Liver (tissue), 9 donors: Measurements from ENCODE around the gene PPID. TPM values are rescaled to one million over a fixed set of nuclear protein-coding genes. Genes with fewer than 3 reads are reported as not detected.
A peak's percentile ranks its signal among the peaks of the same experiment; 100 is the strongest.

Experiments
- DNase-seq: peaks from one replicate; pipeline ENCODE4 v3.0.0-alpha.2; 2017; ENCODE audit warnings: low spot score
- H3K27ac ChIP-seq, 2 donors: one replicate each; pipeline ENCODE4 v1.7.0; 2013; ENCODE audit warnings: inconsistent platforms in 2 of 2, low read length in 2 of 2, control low read depth in 1 of 2, low read depth in 1 of 2, mild to moderate bottlenecking in 1 of 2
- H3K27me3 ChIP-seq, 4 donors: one replicate each; pipeline versions ENCODE4 v1.6.1 to v1.7.0; 2013; ENCODE audit warnings: low read length in 3 of 4, inconsistent platforms in 1 of 4, mild to moderate bottlenecking in 1 of 4, moderate library complexity in 1 of 4; ENCODE audit not compliant: control insufficient read depth in 4 of 4, insufficient read depth in 4 of 4
- H3K36me3 ChIP-seq, 4 donors: one replicate each; pipeline versions ENCODE4 v1.6.1 to v1.7.0; 2013; ENCODE audit warnings: low read length in 3 of 4, mild to moderate bottlenecking in 3 of 4, low read depth in 1 of 4, moderate library complexity in 1 of 4; ENCODE audit not compliant: control insufficient read depth in 4 of 4, insufficient read depth in 3 of 4
- H3K4me1 ChIP-seq, 4 donors: one replicate each; pipeline versions ENCODE4 v1.6.1 to v1.7.0; 2013; ENCODE audit warnings: low read length in 3 of 4, mild to moderate bottlenecking in 3 of 4, moderate library complexity in 1 of 4; ENCODE audit not compliant: control insufficient read depth in 4 of 4, insufficient read depth in 4 of 4
- H3K4me3 ChIP-seq, 3 donors: one replicate each; pipeline versions ENCODE4 v1.6.1 to v1.7.0; 2013; ENCODE audit warnings: low read length in 3 of 3, control low read depth in 1 of 3, low read depth in 1 of 3, mild to moderate bottlenecking in 1 of 3
- H3K9ac ChIP-seq, 2 donors: one replicate each; pipeline ENCODE4 v1.7.0; 2013; ENCODE audit warnings: low read length in 2 of 2, mild to moderate bottlenecking in 2 of 2, moderate library complexity in 2 of 2, control low read depth in 1 of 2, low read depth in 1 of 2
- H3K9me3 ChIP-seq, 4 donors: one replicate each; pipeline versions ENCODE4 v1.6.1 to v1.7.0; 2013; ENCODE audit warnings: low read length in 3 of 4; ENCODE audit not compliant: control insufficient read depth in 4 of 4
- CTCF ChIP-seq: fragments of 150-350 bp; IDR thresholded peaks from 2 replicates; pipeline ENCODE4 v1.5.1; 2017; ENCODE audit warnings: improper control_type of control experiment, low read depth, low read length; ENCODE audit not compliant: missing input control
- EGR1 ChIP-seq, 2 donors: IDR thresholded peaks; 2 replicates each; pipeline ENCODE4 v1.6.1; 2016 to 2018; ENCODE audit warnings: antibody characterized with exemption in 2 of 2, low read depth in 2 of 2
- FOXA1 ChIP-seq: IDR thresholded peaks from 2 replicates; pipeline ENCODE4 v1.6.1; 2016; ENCODE audit warnings: antibody characterized with exemption
- FOXA2 ChIP-seq: IDR thresholded peaks from 2 replicates; pipeline ENCODE4 v1.6.1; 2016; ENCODE audit warnings: antibody characterized with exemption
- GABPA ChIP-seq, 2 donors: IDR thresholded peaks in 1 of 2; conservative IDR thresholded peaks in 1 of 2; 2 replicates each; pipeline ENCODE4 v1.6.1; 2016; ENCODE audit warnings: antibody characterized with exemption in 2 of 2, mild to moderate bottlenecking in 1 of 2, moderate library complexity in 1 of 2
- HNF4A ChIP-seq, 2 donors: conservative IDR thresholded peaks; 2 replicates each; pipeline ENCODE4 v1.6.1; 2016; ENCODE audit warnings: antibody characterized with exemption in 2 of 2, mild to moderate bottlenecking in 2 of 2
- HNF4G ChIP-seq: IDR thresholded peaks from 2 replicates; pipeline ENCODE4 v1.6.1; 2016; ENCODE audit warnings: antibody characterized with exemption
- JUND ChIP-seq, 2 donors: IDR thresholded peaks; 2 replicates each; pipeline ENCODE4 v1.6.1; 2016; ENCODE audit warnings: antibody characterized with exemption in 2 of 2
- MAX ChIP-seq: IDR thresholded peaks from 2 replicates; pipeline ENCODE4 v1.6.1; 2016; ENCODE audit warnings: antibody characterized with exemption
- NR2F2 ChIP-seq: IDR thresholded peaks from 2 replicates; pipeline ENCODE4 v1.6.1; 2016; ENCODE audit warnings: antibody characterized with exemption
- RAD21 ChIP-seq, 2 donors: IDR thresholded peaks; 2 replicates each; pipeline ENCODE4 v1.6.1; 2016; ENCODE audit warnings: antibody characterized with exemption in 2 of 2, mild to moderate bottlenecking in 2 of 2
- REST ChIP-seq: IDR thresholded peaks from 2 replicates; pipeline ENCODE4 v1.6.1; 2016; ENCODE audit warnings: antibody characterized with exemption, mild to moderate bottlenecking
- RXRA ChIP-seq, 2 donors: IDR thresholded peaks; 2 replicates each; pipeline ENCODE4 v1.6.1; 2017 to 2018; ENCODE audit warnings: antibody characterized with exemption in 2 of 2, mild to moderate bottlenecking in 1 of 2
- SP1 ChIP-seq: IDR thresholded peaks from 2 replicates; pipeline ENCODE4 v1.6.1; 2018; ENCODE audit warnings: antibody characterized with exemption, mild to moderate bottlenecking
- TAF1 ChIP-seq: conservative IDR thresholded peaks from 2 replicates; pipeline ENCODE4 v1.6.1; 2016; ENCODE audit warnings: antibody characterized with exemption, mild to moderate bottlenecking
- YY1 ChIP-seq: IDR thresholded peaks from 2 replicates; pipeline ENCODE4 v1.6.1; 2016; ENCODE audit warnings: antibody characterized with exemption, mild to moderate bottlenecking
- ZBTB33 ChIP-seq: IDR thresholded peaks from 2 replicates; pipeline ENCODE4 v1.6.1; 2016; ENCODE audit warnings: antibody characterized with exemption
- WGBS: extraction: QIAGEN DNeasy Blood & Tissue Kit; methylation state at CpG from one replicate; pipeline ENCODE4 v1.1.7; 2013; 5-methylcytosine and 5-hydroxymethylcytosine counted together
- polyA plus RNA-seq, 2 donors: library from polyadenylated mRNA; stranded (reverse) in 1 of 2; unstranded in 1 of 2; fragments of 200-250 nt in 1 of 2; fragments of >200 nt in 1 of 2; fragmentation: Nextera tagmentation in 1 of 2; extraction: Ambion mirVana in 1 of 2; gene quantifications; one replicate each; pipeline versions ENCODE4 v1.2.1 to v1.2.3, GENCODE V29; 2013 to 2015
- total RNA-seq, 2 donors: library from RNA; depleted of rRNA; stranded (reverse); fragments of >200 nt; gene quantifications; one replicate each; pipeline ENCODE4 v1.2.3, GENCODE V29; 2014
- donor health status: healthy.
- donor health status: healthy.
- donor health status: healthy.
- donor health status: healthy.
- donor health status: healthy.

The PPID gene
- total and polyA plus RNA-seq, 4 donors = 14.8 to 53.6 (median 15.9) TPM

GRCh38 chr4:158763462-158763861 is 40.3 kb upstream of the PPID start:
- Histone ChIP-seq H3K9ac (no peak overlapping the region), H3K27me3 (no peaks in the 10 kb centered on the region), H3K9me3 (no peaks in the 10 kb centered on the region), H3K4me3 (no peak overlapping the region), H3K27ac (no peak overlapping the region), H3K4me1 (peaks cover 0 to 4% (median 2%) of the 10 kb centered on the region in 4 donors), H3K36me3 (no peaks in the 10 kb centered on the region)
- no peak for DNase-seq
- 47% methylated on average over 2 of the region's 2 CpGs for WGBS
- TF ChIP-seq REST (peak; percentile 83), GABPA (IDR thresholded peaks at IDR 0.05 in 1 of 2, conservative IDR thresholded peaks at IDR 0.05 in 1 of 2) (no peak)

GRCh38 chr4:158762553-158762952 is 39.4 kb upstream of the PPID start:
- H3K27me3 ChIP-seq = no peaks in the 10 kb centered on the region

GRCh38 chr4:158760866-158761265 is 37.7 kb upstream of the PPID start:
- WGBS = 92% methylated on average over 4 of the region's 4 CpGs
- no peak for DNase-seq
- H3K27me3 ChIP-seq = no peaks in the 10 kb centered on the region
- no peaks in the 10 kb centered on the region for H3K36me3 ChIP-seq
- no peak overlapping the region for H3K4me3 ChIP-seq
- H3K27ac ChIP-seq = no peak overlapping the region
- H3K9ac ChIP-seq = no peak overlapping the region
- H3K9me3 ChIP-seq = no peaks in the 10 kb centered on the region
- peaks cover 0 to 2% (median 0%) of the 10 kb centered on the region in 4 donors for H3K4me1 ChIP-seq
- no peak for TF ChIP-seq HNF4G
- TF ChIP-seq RXRA (IDR thresholded peaks at IDR 0.05) = no peak
- no peak for TF ChIP-seq REST
- no peak for TF ChIP-seq JUND (IDR thresholded peaks at IDR 0.05)
- no peak for TF ChIP-seq EGR1 (IDR thresholded peaks at IDR 0.05; ENCODE audit: low read depth in 2 of 2)
- TF ChIP-seq TAF1 = no peak
- no peak for TF ChIP-seq NR2F2
- TF ChIP-seq GABPA (IDR thresholded peaks at IDR 0.05 in 1 of 2, conservative IDR thresholded peaks at IDR 0.05 in 1 of 2) = no peak
- no peak for TF ChIP-seq MAX
- TF ChIP-seq SP1 = no peak
- no peak for TF ChIP-seq RAD21 (IDR thresholded peaks at IDR 0.05)
- no peak for TF ChIP-seq ZBTB33
- TF ChIP-seq FOXA1 = no peak
- no peak for TF ChIP-seq CTCF
- TF ChIP-seq YY1 = no peak
- no peak for TF ChIP-seq HNF4A (conservative IDR thresholded peaks at IDR 0.05)
- TF ChIP-seq FOXA2 = no peak

More at GRCh38 chr4:158762553-158762952, 39.4 kb upstream of the PPID start:
- no peak overlapping the region for H3K9ac ChIP-seq
- no peak overlapping the region for H3K27ac ChIP-seq
- WGBS = 73% methylated on average over 4 of the region's 4 CpGs
- H3K36me3 ChIP-seq = no peaks in the 10 kb centered on the region
- no peak overlapping the region for H3K4me3 ChIP-seq
- peaks cover 0 to 2% (median 0%) of the 10 kb centered on the region in 4 donors for H3K4me1 ChIP-seq
- DNase-seq = no peak
- TF ChIP-seq HNF4A (conservative IDR thresholded peaks at IDR 0.05) (peak; percentile 14), JUND (IDR thresholded peaks at IDR 0.05) (no peak)
- H3K9me3 ChIP-seq = no peaks in the 10 kb centered on the region
